ENCODE data around the gene CPNE6. TPM values are rescaled to one million over a fixed set of nuclear protein-coding genes. Genes with fewer than 3 reads are reported as not detected.
A peak's percentile ranks its signal among the peaks of the same experiment; 100 is the strongest.

Gene CPNE6
- total and polyA plus RNA-seq, 2 of the 13 experiments (the other 11 are each of a cell fraction or from before 2014, with no cell fraction given): not detected

- no peak for TF ChIP-seq ZNF142 (CRISPR knock-in tag; IDR thresholded peaks at IDR 0.05)
- peak; percentile 18; the same call in 1 of the 2 replicates for TF ChIP-seq MAX (IDR thresholded peaks at IDR 0.05)
- TF ChIP-seq FOXO4 (CRISPR knock-in tag; conservative IDR thresholded peaks at IDR 0.05): 0 out of 2 replicates have a peak, but pooled peaks have one; percentile 73
- peak; percentile 32; the same call in 1 of the 2 replicates for TF ChIP-seq ZBED4 (CRISPR knock-in tag; IDR thresholded peaks at IDR 0.05; ENCODE audit: borderline replicate concordance)
- no peak for TF ChIP-seq AGO2 (optimal IDR thresholded peaks at IDR 0.05; ENCODE audit: low read depth, low read length)
- no peak for TF ChIP-seq SNAPC5 (CRISPR knock-in tag; IDR thresholded peaks at IDR 0.05; ENCODE audit: borderline replicate concordance)
- 0 out of 2 replicates have a peak, but pooled peaks have one; percentile 39 for TF ChIP-seq ZNF776 (CRISPR knock-in tag; IDR thresholded peaks at IDR 0.05)
- peak; percentile 66 for TF ChIP-seq FOXA3 (CRISPR knock-in tag; IDR thresholded peaks at IDR 0.05)
- TF ChIP-seq ZNF431 (CRISPR knock-in tag; IDR thresholded peaks at IDR 0.05; ENCODE audit: borderline replicate concordance, low read depth): 0 out of 2 replicates have a peak, but pooled peaks have one; percentile 42
- TF ChIP-seq KLF13 (CRISPR knock-in tag; IDR thresholded peaks at IDR 0.05): no peak
- peak; percentile 16; the same call in 1 of the 2 replicates for TF ChIP-seq ZNF331 (CRISPR knock-in tag; IDR thresholded peaks at IDR 0.05)
- TF ChIP-seq HDAC2 (CRISPR knock-in tag; IDR thresholded peaks at IDR 0.05): peak; percentile 76; the same call in 1 of the 2 replicates
- TF ChIP-seq CTCF (CRISPR knock-in tag; IDR thresholded peaks at IDR 0.05): peak; percentile 44
These were observed 4.0 kb upstream of the CPNE6 start (continued) for GRCh38 chr14:24067133-24068082.

Measured in HepG2 (cell line).